H1 (cell line): ENCODE data around the gene MAFB.

Source experiments
- CTCF ChIP-seq, 3 experiments: IDR thresholded peaks; 1 replicate in 2 of 3; 2 replicates in 1 of 3; pipeline versions ENCODE4 v1.5.1 to v1.6.1; 2011; ENCODE audit warnings: low read length in 3 of 3, mild to moderate bottlenecking in 3 of 3, inconsistent platforms in 2 of 3, low read depth in 1 of 3, moderate library complexity in 1 of 3; ENCODE audit not compliant: insufficient read depth in 1 of 3; ENCODE audit errors: control extremely low read depth in 1 of 3
- MAX ChIP-seq: IDR thresholded peaks from 2 replicates; pipeline ENCODE4 v1.6.1; 2012; ENCODE audit warnings: inconsistent platforms
- YY1 ChIP-seq: IDR thresholded peaks from 2 replicates; pipeline ENCODE4 v1.6.1; 2011; ENCODE audit warnings: low read depth, mild to moderate bottlenecking, low read length

GRCh38 chr20:40692240-40693011 is 3.4 kb upstream of the MAFB start:
- TF ChIP-seq MAX, result peak; percentile 63; the same call in 1 of the 2 replicates
- TF ChIP-seq YY1, result no peak
- TF ChIP-seq CTCF (IDR thresholded peaks at IDR 0.05; ENCODE audit: control extremely low read depth in 1 of 3, insufficient read depth in 1 of 3, low read depth in 1 of 3, low read length in 3 of 3), result no peak
